SK-N-MC (cell line): ENCODE data around the gene HOXC5.

Experiments used
- DNase-seq: peaks from one replicate; pipeline ENCODE4 v3.0.0-alpha.2; 2011; ENCODE audit warnings: low read depth, low spot score
- H3K27ac ChIP-seq: fragments of 200-600 bp; sonication (generic); 2 replicates; pipeline ENCODE4 v1.5.1; 2016; ENCODE audit warnings: mixed run types
- H3K36me3 ChIP-seq: fragments of 200-600 bp; sonication (generic); 2 replicates; pipeline ENCODE4 v1.6.1; 2017; ENCODE audit warnings: antibody characterized with exemption, low read length, mixed read lengths; ENCODE audit not compliant: insufficient read depth
- H3K4me3 ChIP-seq: fragments of 200-600 bp; sonication (generic); 2 replicates; pipeline ENCODE4 v1.5.1; 2016
- H3K9ac ChIP-seq: fragments of 200-600 bp; sonication (generic); 2 replicates; pipeline ENCODE4 v1.8.0; 2017; ENCODE audit warnings: mixed run types, mixed read lengths; ENCODE audit not compliant: insufficient read length
- H3K9me3 ChIP-seq: fragments of 200-600 bp; sonication (generic); 2 replicates; pipeline ENCODE4 v1.6.1; 2017; ENCODE audit warnings: low read depth, mild to moderate bottlenecking, antibody characterized with exemption, low read length, moderate library complexity, mixed read lengths
- EZH2 ChIP-seq: fragments of 200-600 bp; sonication (generic); IDR thresholded peaks from one replicate; pipeline ENCODE4 v1.6.1; 2017; ENCODE audit warnings: antibody characterized with exemption
- FOXP2 ChIP-seq: optimal IDR thresholded peaks from 2 replicates; pipeline ENCODE3; 2011; ENCODE audit warnings: mild to moderate bottlenecking, moderate library complexity; ENCODE audit not compliant: insufficient read depth; ENCODE audit errors: extremely low read length, control extremely low read depth
- POLR2AphosphoS5 ChIP-seq: IDR thresholded peaks from 2 replicates; pipeline ENCODE4 v1.6.1; 2012; ENCODE audit warnings: mild to moderate bottlenecking, low read depth, low read length, borderline replicate concordance

HOXC5 gene

GRCh38 chr12:54003625-54004024 lies 29.2 kb upstream of the HOXC5 start:
- no peaks in the 10 kb centered on the region for H3K9me3 ChIP-seq
- no peak for DNase-seq
- no peaks in the 10 kb centered on the region for H3K36me3 ChIP-seq
- H3K27ac ChIP-seq: no peak overlapping the region
- no peak overlapping the region for H3K4me3 ChIP-seq
- no peak overlapping the region for H3K9ac ChIP-seq
- TF ChIP-seq POLR2AphosphoS5 (no peak), EZH2 (no peak), FOXP2 (no peak)

- no peaks in the 10 kb centered on the region for H3K9me3 ChIP-seq
- no peak overlapping the region for H3K4me3 ChIP-seq
- H3K9ac ChIP-seq: no peak overlapping the region
- no peaks in the 10 kb centered on the region for H3K36me3 ChIP-seq
- TF ChIP-seq POLR2AphosphoS5 (no peak), FOXP2 (no peak), EZH2 (no peak)
- DNase-seq: no peak
- H3K27ac ChIP-seq: no peak overlapping the region
Observed at GRCh38 chr12:54004063-54004840, 28.6 kb upstream of the HOXC5 start.

GRCh38 chr12:54004841-54005530 lies 27.9 kb upstream of the HOXC5 start:
- no peak overlapping the region for H3K27ac ChIP-seq
- TF ChIP-seq FOXP2: no peak
- no peak for TF ChIP-seq POLR2AphosphoS5
- TF ChIP-seq EZH2: no peak

GRCh38 chr12:54005531-54005852 lies 27.4 kb upstream of the HOXC5 start:
- Histone ChIP-seq H3K4me3 (no peak overlapping the region), H3K36me3 (no peaks in the 10 kb centered on the region), H3K9ac (no peak overlapping the region), H3K9me3 (no peaks in the 10 kb centered on the region), H3K27ac (no peak overlapping the region)
- no peak for DNase-seq
- TF ChIP-seq EZH2 (no peak), FOXP2 (no peak)

More at GRCh38 chr12:54004841-54005530, 27.9 kb upstream of the HOXC5 start:
- Histone ChIP-seq H3K9ac (no peak overlapping the region), H3K4me3 (no peak overlapping the region), H3K9me3 (no peaks in the 10 kb centered on the region), H3K36me3 (no peaks in the 10 kb centered on the region)
- DNase-seq: no peak

GRCh38 chr12:54005853-54006558 lies 26.8 kb upstream of the HOXC5 start:
- no peak for DNase-seq
- Histone ChIP-seq H3K4me3 (no peak overlapping the region; the same call in 1 of the 2 replicates), H3K36me3 (no peaks in the 10 kb centered on the region), H3K27ac (no peak overlapping the region), H3K9ac (no peak overlapping the region), H3K9me3 (no peaks in the 10 kb centered on the region)
- TF ChIP-seq FOXP2 (no peak), POLR2AphosphoS5 (no peak), EZH2 (no peak)

GRCh38 chr12:54006559-54007220 lies 26.2 kb upstream of the HOXC5 start:
- no peaks in the 10 kb centered on the region for H3K36me3 ChIP-seq
- no peak for TF ChIP-seq EZH2
- no peak for TF ChIP-seq POLR2AphosphoS5
- TF ChIP-seq FOXP2: no peak
- H3K9me3 ChIP-seq: no peaks in the 10 kb centered on the region
- no peak overlapping the region for H3K9ac ChIP-seq
- H3K27ac ChIP-seq: no peak overlapping the region
- H3K4me3 ChIP-seq: no peak overlapping the region
- no peak for DNase-seq

GRCh38 chr12:54007538-54008259 lies 25.2 kb upstream of the HOXC5 start:
- no peak overlapping the region for H3K4me3 ChIP-seq
- no peaks in the 10 kb centered on the region for H3K36me3 ChIP-seq
- no peak overlapping the region for H3K9ac ChIP-seq
- no peaks in the 10 kb centered on the region for H3K9me3 ChIP-seq
- no peak for TF ChIP-seq FOXP2
- no peak for TF ChIP-seq EZH2
- no peak for TF ChIP-seq POLR2AphosphoS5
- H3K27ac ChIP-seq: no peak overlapping the region
- no peak for DNase-seq

GRCh38 chr12:54008260-54008552 lies 24.6 kb upstream of the HOXC5 start:
- H3K9me3 ChIP-seq: no peaks in the 10 kb centered on the region
- no peak overlapping the region; the same call in 1 of the 2 replicates for H3K4me3 ChIP-seq
- no peak overlapping the region for H3K27ac ChIP-seq
- H3K36me3 ChIP-seq: no peaks in the 10 kb centered on the region
- TF ChIP-seq FOXP2 (no peak), EZH2 (no peak), POLR2AphosphoS5 (no peak)
- no peak overlapping the region for H3K9ac ChIP-seq
- no peak for DNase-seq
